GM23248 (cell line): ENCODE results near the gene FAM120A. TPM values are rescaled to one million over a fixed set of nuclear protein-coding genes. Genes with fewer than 3 reads are reported as not detected.

Experiments used
- DNase-seq: peaks from one replicate; pipeline ENCODE4 v3.0.0-alpha.2; 2015
- H2AFZ ChIP-seq: fragments of 200-600 bp; sonication (generic); 2 replicates; pipeline ENCODE4 v1.6.1; 2016; ENCODE audit warnings: antibody characterized with exemption
- H3F3A ChIP-seq: fragments of 200-600 bp; sonication (generic); 2 replicates; pipeline ENCODE4 v1.6.1; 2016; ENCODE audit warnings: mild to moderate bottlenecking, antibody characterized with exemption, mixed run types; ENCODE audit not compliant: insufficient read depth
- H3K27ac ChIP-seq: fragments of 200-600 bp; sonication (generic); 2 replicates; pipeline ENCODE4 v1.5.1; 2016; ENCODE audit warnings: mild to moderate bottlenecking
- H3K27me3 ChIP-seq: fragments of 200-600 bp; sonication (generic); replicated peaks from 2 replicates; pipeline ENCODE4 v1.6.1; 2016; ENCODE audit warnings: mild to moderate bottlenecking; ENCODE audit not compliant: insufficient read depth
- H3K36me3 ChIP-seq: fragments of 200-600 bp; sonication (generic); 2 replicates; pipeline ENCODE4 v1.6.1; 2016; ENCODE audit warnings: low read depth, mild to moderate bottlenecking
- H3K4me1 ChIP-seq: fragments of 200-600 bp; sonication (generic); 2 replicates; pipeline ENCODE4 v1.6.1; 2016; ENCODE audit warnings: mild to moderate bottlenecking; ENCODE audit not compliant: insufficient read depth
- H3K4me2 ChIP-seq: fragments of 200-600 bp; sonication (generic); one replicate; pipeline ENCODE4 v1.6.1; 2016; ENCODE audit warnings: mild to moderate bottlenecking; ENCODE audit not compliant: unreplicated experiment
- H3K4me3 ChIP-seq: fragments of 200-600 bp; sonication (generic); 2 replicates; pipeline ENCODE4 v1.5.1; 2016; ENCODE audit warnings: mild to moderate bottlenecking
- H3K79me2 ChIP-seq: fragments of 200-600 bp; sonication (generic); 2 replicates; pipeline ENCODE4 v1.6.1; 2016; ENCODE audit warnings: mild to moderate bottlenecking; ENCODE audit not compliant: insufficient read depth
- H3K9ac ChIP-seq: fragments of 200-600 bp; sonication (generic); 2 replicates; pipeline ENCODE4 v1.6.1; 2016; ENCODE audit warnings: mild to moderate bottlenecking
- H3K9me2 ChIP-seq: fragments of 200-600 bp; sonication (generic); 2 replicates; pipeline ENCODE4 v1.6.1; 2016; ENCODE audit warnings: mixed run types, mild to moderate bottlenecking, moderate library complexity; ENCODE audit not compliant: insufficient read depth
- H3K9me3 ChIP-seq: fragments of 200-600 bp; sonication (generic); one replicate; pipeline ENCODE4 v1.6.1; 2017; ENCODE audit warnings: low read depth
- H4K20me1 ChIP-seq: fragments of 200-600 bp; sonication (generic); 2 replicates; pipeline ENCODE4 v1.6.0; 2016; ENCODE audit not compliant: insufficient read depth
- EZH2 ChIP-seq: fragments of 200-600 bp; sonication (generic); IDR thresholded peaks from 2 replicates; pipeline ENCODE4 v1.6.1; 2018; ENCODE audit warnings: antibody characterized with exemption, mild to moderate bottlenecking; ENCODE audit not compliant: insufficient read depth, poor library complexity, severe bottlenecking
- EZH2phosphoT487 ChIP-seq: fragments of 200-600 bp; sonication (generic); IDR thresholded peaks from 2 replicates; pipeline ENCODE4 v1.6.1; 2018; ENCODE audit warnings: antibody characterized with exemption, moderate library complexity, mild to moderate bottlenecking, low read depth; ENCODE audit not compliant: insufficient read depth
- WGBS, 2 experiments: methylation state at CpG; one replicate each; pipeline ENCODE4 v1.1.6; 2015 to 2017; ENCODE audit warnings: low lambda C conversion rate in 2 of 2, low coverage in 1 of 2; ENCODE audit errors: missing lambda C conversion rate in 2 of 2; 5-methylcytosine and 5-hydroxymethylcytosine counted together
- in situ Hi-C: fragments of 300-500 bp; cut with MboI; formaldehyde crosslinking; loops from 2 replicates; pipeline ENCODE4 v1.15.0; 2020
- polyA plus RNA-seq: library from polyadenylated mRNA; unstranded; fragments of >200 nt; fragmentation: Nextera tagmentation; extraction: Ambion mirVana; gene quantifications from 2 replicates; pipeline ENCODE4 v1.2.1, GENCODE V29; 2016
- total RNA-seq: library from RNA; depleted of rRNA; stranded (reverse); fragments of >200 nt; shearing (Covaris generic); gene quantifications from 2 replicates; pipeline ENCODE4 v1.2.3, GENCODE V29; 2014

FAM120A gene
- total and polyA plus RNA-seq, 2 experiments from 2014 or later: 28.9 to 90.5 TPM

DNA sequence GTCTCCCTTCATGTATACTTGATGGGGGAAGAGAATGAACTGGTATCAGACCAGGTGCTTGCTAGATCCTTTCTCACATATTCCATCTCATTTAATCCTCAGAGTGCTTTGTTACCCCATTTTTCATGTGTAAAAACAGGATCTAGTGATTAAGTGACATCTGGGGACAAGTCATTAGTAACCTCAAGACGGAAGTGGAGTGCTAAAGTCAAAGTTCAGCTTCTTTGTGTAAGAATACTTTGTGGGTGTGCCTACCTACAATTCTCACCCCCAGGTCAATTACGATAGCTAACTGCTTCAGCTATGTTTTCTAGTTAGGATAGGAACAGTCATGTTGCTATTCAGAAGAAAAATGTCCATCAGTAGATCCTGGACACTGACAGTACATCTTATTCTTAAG lies 5.0 kb downstream of the FAM120A start:
- H4K20me1 ChIP-seq: peaks cover 8% of the 10 kb centered on the region

GRCh38 chr9:93457006-93457405 lies 5.5 kb downstream of the FAM120A start:
- Histone ChIP-seq H4K20me1 (peaks cover 13% of the 10 kb centered on the region), H3F3A (peaks cover 25% of the 10 kb centered on the region), H3K27ac (no peak overlapping the region), H3K9me2 (no peaks in the 10 kb centered on the region), H3K4me1 (peaks cover 24% of the 10 kb centered on the region; the same call in 1 of the 2 replicates), H3K9ac (no peak overlapping the region), H3K9me3 (no peaks in the 10 kb centered on the region), H3K4me3 (no peak overlapping the region), H3K79me2 (peaks cover 99% of the 10 kb centered on the region), H3K36me3 (0 out of 2 replicates have a peak, but pooled peaks cover 3% of the 10 kb centered on the region), H3K4me2 (no peak overlapping the region), H2AFZ (no peak overlapping the region), H3K27me3 (no peaks in the 10 kb centered on the region)
- 97 to 98% methylated on average over 1 of the region's 1 CpG for WGBS, 2 experiments
- in situ Hi-C loops: no loop called here
- TF ChIP-seq EZH2: no peak
- DNase-seq: no peak

More for the DNA sequence above, 5.0 kb downstream of the FAM120A start:
- Histone ChIP-seq H3F3A (peaks cover 25% of the 10 kb centered on the region), H3K27ac (no peak overlapping the region), H3K36me3 (0 out of 2 replicates have a peak, but pooled peaks cover 3% of the 10 kb centered on the region), H3K4me2 (no peak overlapping the region), H3K9me3 (no peaks in the 10 kb centered on the region), H3K4me1 (peaks cover 24% of the 10 kb centered on the region; the same call in 1 of the 2 replicates), H3K9ac (no peak overlapping the region), H3K79me2 (peaks cover 95% of the 10 kb centered on the region), H3K27me3 (no peaks in the 10 kb centered on the region), H3K9me2 (no peaks in the 10 kb centered on the region), H2AFZ (no peak overlapping the region), H3K4me3 (no peak overlapping the region)
- TF ChIP-seq EZH2phosphoT487 (no peak), EZH2 (no peak)
- WGBS, 2 experiments: 85 to 88% methylated on average over 2 of the region's 2 CpGs
- in situ Hi-C loops: no loop called here
- DNase-seq: no peak

GRCh38 chr9:93458712-93459111 lies 7.2 kb downstream of the FAM120A start:
- Histone ChIP-seq H3K9ac (no peak overlapping the region), H3K79me2 (peaks cover 100% of the 10 kb centered on the region), H3K27me3 (no peaks in the 10 kb centered on the region), H3K4me1 (peaks cover 24% of the 10 kb centered on the region; the same call in 1 of the 2 replicates), H3K27ac (no peak overlapping the region), H3K4me2 (no peak overlapping the region), H3K9me2 (no peaks in the 10 kb centered on the region), H4K20me1 (peaks cover 23% of the 10 kb centered on the region), H3K4me3 (no peak overlapping the region), H3F3A (peaks cover 14% of the 10 kb centered on the region), H3K9me3 (no peaks in the 10 kb centered on the region), H3K36me3 (0 out of 2 replicates have a peak, but pooled peaks cover 3% of the 10 kb centered on the region), H2AFZ (no peak overlapping the region)
- no peak for DNase-seq
- 97 to 99% methylated on average over 4 of the region's 4 CpGs for WGBS, 2 experiments
- no peak for TF ChIP-seq EZH2
- no peak for TF ChIP-seq EZH2phosphoT487
- in situ Hi-C loops: no loop called here

- peaks cover 23% of the 10 kb centered on the region for H4K20me1 ChIP-seq
- H3K27me3 ChIP-seq: no peaks in the 10 kb centered on the region
- no peaks in the 10 kb centered on the region for H3K9me2 ChIP-seq
- TF ChIP-seq EZH2phosphoT487: no peak
- no peak for TF ChIP-seq EZH2
- no peak overlapping the region for H3K27ac ChIP-seq
- 0 out of 2 replicates have a peak, but pooled peaks cover 3% of the 10 kb centered on the region for H3K36me3 ChIP-seq
- no peak for DNase-seq
- peaks cover 100% of the 10 kb centered on the region for H3K79me2 ChIP-seq
- no peak overlapping the region for H3K9ac ChIP-seq
- in situ Hi-C loops: no loop called here
- H2AFZ ChIP-seq: no peak overlapping the region
- no peaks in the 10 kb centered on the region for H3K9me3 ChIP-seq
- H3F3A ChIP-seq: peaks cover 7% of the 10 kb centered on the region
- H3K4me3 ChIP-seq: no peak overlapping the region
- peaks cover 18% of the 10 kb centered on the region; the same call in 1 of the 2 replicates for H3K4me1 ChIP-seq
- no peak overlapping the region for H3K4me2 ChIP-seq
Observed at GRCh38 chr9:93459432-93459847, 8.0 kb downstream of the FAM120A start.
